ENCODE data around the gene ST3GAL3.

The ST3GAL3 gene

DNA sequence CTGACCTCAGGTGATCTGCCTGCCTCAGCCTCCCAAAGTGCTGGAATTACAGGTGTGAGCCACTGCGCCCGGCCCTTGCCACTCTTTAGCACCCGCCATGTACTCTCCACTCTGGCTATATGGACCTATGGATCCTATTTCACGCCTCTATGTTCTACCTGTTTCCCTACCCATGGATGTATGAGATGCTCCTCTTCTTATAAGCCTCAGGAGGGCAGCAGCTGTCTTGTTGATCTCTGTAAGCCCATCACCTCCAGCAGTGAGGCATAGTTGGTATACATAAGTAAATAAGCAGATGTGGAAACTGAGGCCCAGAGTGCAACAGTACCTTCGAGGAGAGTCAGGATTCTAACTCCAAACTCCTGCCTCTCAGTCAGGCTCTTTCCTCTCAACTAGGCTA, 201.5 kb downstream of the ST3GAL3 start:
- no peak for DNase-seq (ENCODE audit: low read depth in 1 of 2, low spot score in 1 of 2)

DNA sequence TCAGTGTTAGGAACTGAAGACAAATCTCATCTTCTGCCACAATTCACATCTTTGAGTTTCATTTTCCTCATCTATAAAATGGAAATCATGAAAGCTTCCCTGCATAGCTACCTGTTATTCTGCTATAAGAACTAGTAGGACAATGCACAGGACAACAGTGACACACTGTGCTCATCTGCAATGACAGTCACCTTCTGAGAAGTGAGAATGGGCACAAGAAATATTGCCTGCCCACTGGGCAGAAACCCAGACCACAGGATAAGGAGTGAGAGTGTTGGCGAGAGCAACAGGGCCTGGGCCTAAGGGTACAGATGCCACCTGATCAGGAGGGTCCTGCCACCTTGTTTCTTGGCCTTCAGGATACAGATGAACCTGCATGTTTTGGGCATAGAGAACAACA, 203.0 kb downstream of the ST3GAL3 start:
- DNase-seq (ENCODE audit: low read depth in 1 of 2, low spot score in 1 of 2) = no peak

DNA sequence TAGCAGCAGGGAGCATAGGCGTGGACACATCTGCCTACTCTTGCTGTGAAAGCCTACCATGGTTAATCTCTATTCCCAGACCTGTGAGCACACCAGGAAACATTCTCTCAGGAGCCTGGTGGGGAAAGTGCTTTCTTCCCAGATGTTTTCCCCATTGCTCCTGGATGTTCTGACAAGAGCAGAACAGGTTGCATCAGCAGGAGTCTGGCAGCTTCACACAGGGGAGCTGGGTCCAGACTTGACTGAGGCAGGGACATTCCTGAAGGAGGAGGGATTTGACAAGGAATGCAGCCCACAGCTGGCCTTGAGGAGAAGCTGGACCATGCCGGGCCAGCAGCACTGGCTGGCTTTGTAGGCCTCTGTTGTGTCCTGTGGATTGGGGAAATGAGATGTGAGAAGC, 205.3 kb downstream of the ST3GAL3 start:
- DNase-seq (ENCODE audit: low read depth in 1 of 2, low spot score in 1 of 2) = no peak

DNA sequence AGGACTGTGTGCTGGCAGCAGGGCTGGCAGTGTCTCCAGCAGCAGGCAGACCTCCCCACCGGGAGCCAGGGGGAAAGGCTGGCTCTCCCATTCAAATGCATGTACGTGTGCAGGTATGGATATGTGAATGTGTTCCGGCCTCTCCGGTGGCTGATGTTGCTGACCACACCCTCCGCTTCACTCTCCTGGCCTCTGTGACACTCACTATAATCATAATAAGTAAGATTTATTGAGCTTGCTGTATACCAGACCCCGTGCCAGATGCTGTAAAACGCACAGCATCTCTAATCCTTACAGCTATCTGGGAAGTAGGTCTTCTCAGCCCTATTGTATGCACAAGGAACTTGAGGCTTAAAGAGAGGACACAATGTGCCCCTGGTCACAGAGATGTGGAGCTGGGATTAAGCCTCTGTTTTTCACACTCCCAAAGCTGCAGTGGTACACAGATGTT, 205.7 kb downstream of the ST3GAL3 start:
- no peak for DNase-seq (ENCODE audit: low read depth in 1 of 2, low spot score in 1 of 2)

DNA sequence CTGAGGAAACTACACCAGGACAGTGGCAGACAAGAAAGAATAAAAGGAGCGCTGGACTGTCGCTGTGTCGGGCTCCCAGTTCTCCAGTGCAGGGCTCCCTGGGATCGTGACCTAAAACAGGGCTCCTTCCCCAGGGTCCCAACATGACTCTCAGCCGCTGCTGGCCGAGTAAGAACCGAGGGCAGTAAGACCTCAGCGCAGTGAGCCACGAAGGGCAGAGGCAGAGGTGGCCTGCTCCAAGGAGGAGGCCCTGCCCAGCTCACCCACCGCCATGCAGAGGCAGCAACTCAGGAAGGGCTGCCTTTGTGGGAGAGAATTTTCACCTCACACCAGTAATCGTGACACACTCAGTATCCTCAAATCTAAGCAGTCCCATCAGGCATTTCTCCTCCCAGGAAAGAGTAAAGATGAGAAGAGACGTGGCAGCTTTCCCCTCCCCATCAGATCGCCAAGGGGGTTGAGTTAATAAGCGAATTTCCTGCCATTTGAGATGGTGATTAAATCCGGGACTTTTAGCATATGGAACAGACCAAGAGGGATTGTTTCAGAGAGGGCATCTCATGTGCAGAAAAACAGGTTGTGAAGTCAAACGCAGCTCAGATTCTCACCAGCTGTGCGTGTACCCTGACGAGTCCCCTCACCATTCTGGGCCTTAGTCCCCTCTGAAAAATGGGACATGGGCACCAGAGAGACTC, 206.5 kb downstream of the ST3GAL3 start:
- no peak for DNase-seq (ENCODE audit: low read depth in 1 of 2, low spot score in 1 of 2)

DNA sequence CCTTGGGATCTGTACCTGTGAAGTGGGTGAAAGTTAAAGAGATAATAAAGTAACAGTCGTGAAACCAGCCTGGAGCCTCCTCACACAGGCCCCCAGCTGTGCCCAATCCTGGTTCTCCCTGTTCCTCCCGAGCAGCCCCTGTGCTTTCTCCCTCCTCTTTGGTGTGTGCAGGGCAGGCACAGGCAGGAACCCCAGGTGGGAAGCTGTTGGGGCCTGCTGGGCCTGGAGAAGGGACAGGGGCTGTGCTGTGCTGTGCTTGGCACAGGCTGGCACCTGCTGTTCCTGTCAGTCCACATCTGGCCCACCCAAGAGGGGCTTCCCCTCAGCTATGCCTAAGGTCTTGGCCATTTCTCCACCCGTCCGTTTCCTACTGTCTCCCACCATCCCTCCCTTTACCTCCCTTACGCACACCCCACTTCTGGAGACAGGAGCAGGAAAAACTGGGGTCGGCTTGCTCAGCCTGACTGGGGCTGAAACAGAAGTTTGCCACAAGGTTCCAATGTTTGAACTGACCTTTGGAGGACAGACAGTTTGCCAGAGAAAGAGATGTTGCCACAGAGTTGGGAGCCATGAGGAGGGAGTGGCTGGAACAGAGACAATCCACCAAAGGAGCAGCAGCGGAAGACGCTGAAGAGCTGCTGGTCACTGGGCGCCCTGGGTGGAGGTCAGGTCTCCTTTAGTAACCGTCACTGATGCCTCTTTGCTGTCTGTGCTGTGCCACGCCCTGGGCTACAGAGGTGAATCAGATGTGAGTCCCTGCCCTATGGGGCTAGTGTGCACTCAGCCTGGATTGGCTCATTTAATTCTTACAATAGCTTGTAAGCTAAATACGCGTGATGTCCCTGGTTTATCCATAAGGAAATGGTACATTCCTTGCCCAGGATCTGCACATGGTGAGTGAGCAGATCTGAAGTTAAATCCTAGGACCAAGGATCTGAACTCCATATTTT, 207.5 kb downstream of the ST3GAL3 start:
- DNase-seq (ENCODE audit: low read depth in 1 of 2, low spot score in 1 of 2) = no peak

DNA sequence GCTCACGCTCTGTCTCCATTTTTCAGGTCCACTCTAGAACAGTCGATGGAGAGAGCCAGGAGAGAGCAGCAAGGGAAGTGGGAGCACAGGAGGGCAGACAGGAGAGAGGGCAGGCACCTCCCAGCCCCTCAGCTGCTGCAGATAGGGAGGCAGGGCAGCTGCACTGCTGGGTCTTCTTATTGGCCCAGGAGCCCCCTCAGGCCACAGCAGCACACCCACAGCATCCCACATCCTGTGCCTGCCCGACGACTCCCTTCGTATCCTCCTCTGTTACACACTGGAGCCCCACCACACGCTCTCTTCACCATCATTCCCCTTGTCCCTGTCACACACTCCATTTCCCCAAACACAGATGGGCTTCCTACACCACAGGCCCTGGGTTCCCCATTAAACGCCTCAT, 212.6 kb downstream of the ST3GAL3 start:
- DNase-seq (ENCODE audit: low read depth in 1 of 2, low spot score in 1 of 2) = no peak

DNA sequence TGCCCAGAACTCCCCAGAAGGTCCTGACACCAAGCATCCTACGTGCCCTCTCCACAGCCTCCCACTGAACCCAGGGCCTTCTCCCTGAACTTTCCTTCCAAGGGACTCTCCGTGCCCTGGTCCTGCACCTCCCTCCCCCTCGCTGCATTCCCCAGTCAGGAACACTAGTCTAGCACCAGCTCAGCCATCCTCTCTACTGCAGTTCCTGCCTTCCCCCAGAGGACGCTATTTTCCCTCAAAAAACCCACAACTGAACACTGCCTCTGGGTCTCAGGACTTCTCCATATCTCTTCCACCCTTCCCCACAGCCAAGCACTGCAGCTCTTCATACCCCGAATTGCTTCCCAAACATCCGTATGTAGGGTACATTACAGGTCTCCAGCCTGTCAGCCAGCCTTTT, 213.7 kb downstream of the ST3GAL3 start:
- DNase-seq (ENCODE audit: low read depth in 1 of 2, low spot score in 1 of 2) = no peak

DNA sequence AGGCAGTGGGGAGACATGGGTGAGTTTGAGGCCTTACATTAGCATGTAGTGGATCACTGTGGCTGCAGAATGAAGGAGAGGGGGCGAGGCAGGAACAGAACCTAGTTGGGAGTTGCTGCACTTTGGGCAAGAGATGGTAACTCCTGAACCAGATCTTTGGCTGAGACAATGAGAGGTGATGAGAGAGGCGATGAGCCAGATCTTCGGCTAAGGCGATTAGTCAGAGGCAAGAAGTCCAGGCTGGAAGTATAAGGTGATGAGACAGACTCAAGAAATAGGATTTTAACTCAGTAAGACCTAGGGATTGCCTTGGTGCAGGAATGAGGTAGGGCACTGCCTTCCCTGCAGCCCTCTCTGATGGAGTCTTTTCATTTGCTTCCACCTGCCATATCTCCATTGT, 217.2 kb downstream of the ST3GAL3 start:
- DNase-seq (ENCODE audit: low read depth in 1 of 2, low spot score in 1 of 2) = no peak

DNA sequence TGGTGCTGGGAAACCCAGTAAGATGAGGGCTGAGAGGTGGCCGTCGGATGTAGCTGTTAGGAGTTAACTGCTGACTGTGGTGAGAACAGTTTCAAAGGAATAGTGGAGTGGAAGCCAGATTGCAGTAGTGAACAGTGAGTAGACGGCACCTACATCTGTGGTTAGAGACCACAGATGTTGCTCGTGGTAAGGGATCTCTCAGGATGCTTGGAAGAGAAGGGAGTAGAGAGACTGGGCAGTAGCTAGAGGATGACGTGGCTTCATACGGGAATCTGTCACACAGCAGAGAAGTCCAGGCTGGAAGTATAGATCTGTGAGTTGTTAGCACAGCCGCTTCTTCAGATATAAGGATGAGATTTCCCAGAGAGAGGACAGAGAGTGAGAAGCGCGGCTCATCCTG, 218.5 kb downstream of the ST3GAL3 start:
- no peak for DNase-seq (ENCODE audit: low read depth in 1 of 2, low spot score in 1 of 2)

DNA sequence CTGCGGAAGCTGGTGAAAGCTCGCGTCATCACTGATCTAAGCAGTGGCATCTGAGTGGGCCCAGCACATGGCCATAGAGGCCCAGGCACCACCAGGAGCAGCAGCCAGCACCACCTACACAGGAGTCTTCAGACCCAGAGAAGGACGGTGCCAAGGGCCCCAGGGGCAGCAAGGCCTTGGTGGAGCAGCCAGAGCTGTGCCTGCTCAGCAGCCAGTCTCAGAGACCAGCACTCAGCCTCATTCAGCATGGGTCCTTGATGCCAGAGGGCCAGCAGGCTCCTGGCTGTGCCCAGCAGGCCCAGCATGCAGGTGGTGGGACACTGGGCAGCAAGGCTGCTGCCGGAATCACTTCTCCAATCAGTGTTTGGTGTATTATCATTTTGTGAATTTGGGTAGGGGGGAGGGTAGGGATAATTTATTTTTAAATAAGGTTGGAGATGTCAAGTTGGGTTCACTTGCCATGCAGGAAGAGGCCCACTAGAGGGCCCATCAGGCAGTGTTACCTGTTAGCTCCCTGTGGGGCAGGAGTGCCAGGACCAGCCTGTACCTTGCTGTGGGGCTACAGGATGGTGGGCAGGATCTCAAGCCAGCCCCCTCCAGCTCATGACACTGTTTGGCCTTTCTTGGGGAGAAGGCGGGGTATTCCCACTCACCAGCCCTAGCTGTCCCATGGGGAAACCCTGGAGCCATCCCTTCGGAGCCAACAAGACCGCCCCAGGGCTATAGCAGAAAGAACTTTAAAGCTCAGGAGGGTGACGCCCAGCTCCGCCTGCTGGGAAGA, 223.0 kb downstream of the ST3GAL3 start:
- no peak for DNase-seq (ENCODE audit: low read depth in 1 of 2, low spot score in 1 of 2)

DNA sequence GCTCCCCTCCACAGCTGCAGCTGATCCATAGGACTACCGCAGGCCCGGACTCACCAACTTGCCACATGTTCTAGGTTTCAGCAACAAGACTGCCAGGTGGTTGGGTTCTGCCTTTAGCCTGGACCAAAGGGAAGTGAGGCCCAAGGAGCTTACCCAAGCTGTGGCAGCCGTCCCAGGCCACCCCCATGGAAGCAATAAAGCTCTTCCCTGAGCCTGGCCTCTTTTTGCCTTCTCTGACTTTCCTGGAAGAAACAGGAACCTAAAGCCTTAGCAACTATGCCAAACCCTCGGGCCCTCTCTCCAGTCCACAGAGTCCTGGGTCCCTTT, 223.6 kb downstream of the ST3GAL3 start:
- DNase-seq (ENCODE audit: low read depth in 1 of 2, low spot score in 1 of 2) = no peak

DNA sequence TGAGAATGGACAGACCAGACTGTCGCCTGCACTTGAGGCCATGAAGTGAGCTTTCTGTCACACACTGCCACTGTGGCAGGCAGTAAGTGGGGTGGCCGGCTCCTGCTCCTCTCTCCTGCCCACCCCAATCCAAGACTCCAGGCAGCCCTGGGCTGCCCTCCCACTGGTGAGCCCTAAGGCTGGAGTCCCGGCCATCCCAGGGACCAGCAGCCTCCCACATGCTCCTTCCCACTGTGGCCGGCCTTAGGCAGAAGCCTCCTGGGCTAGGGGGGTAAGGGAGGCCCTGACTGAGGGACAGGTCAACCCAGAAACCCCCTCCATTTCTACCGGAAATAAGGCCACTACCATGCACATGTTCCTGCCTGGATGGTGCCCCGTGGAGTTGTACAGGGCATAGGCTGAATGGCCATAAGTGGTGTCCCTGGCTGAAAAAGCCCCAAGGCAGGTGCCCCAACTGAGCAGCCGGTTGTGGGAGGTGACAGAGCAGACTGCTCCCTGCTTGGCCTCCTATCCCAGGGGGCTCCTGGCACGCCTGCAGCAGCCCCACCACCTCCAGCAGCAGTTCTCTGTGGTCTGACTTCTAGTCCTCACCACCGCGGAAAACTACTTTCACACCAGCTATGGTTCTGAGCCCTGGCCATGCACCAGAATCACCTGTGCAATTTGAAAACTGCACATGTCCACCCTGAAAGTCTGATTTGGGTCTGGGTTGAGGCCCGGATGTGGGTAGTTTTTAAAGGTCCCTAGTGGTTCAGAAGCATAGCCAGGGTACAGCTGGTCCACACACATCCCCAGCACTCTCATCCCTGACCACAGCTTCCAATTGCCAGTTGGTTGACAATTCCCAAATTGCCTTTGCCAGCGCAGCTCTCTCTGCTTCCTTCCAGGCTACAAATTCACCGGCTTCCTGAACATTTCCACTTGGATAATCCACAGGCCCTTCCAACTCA, 224.7 kb downstream of the ST3GAL3 start:
- no peak for DNase-seq (ENCODE audit: low read depth in 1 of 2, low spot score in 1 of 2)

DNA sequence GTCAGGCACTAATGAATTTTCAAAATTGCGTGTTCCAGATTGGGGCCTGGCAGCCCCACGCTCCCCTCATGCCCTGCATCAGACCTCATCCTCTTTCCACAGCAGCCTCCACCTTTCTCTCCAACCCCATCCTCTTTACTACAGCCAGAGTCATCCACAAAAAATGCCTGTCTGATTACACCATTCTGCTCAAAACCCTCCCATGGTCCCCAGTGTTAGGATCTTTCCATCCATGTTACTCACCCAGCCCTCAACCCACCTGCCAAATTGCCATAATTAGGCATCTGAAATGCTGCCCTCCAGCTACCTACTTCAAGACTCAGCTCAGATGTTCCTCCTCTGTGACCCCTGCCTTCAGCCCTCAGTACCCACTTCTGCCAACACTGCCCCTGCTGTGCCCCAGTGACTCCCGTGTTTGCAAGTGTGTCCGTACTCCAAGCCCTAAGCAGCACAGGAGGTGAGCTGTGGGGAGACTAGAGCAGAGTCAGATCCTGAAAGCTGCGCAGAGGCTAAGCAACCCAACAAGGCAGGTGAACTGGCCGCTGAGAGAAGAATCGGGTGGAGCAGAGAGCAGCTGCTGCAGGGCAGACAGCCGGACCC, 225.6 kb downstream of the ST3GAL3 start:
- DNase-seq (ENCODE audit: low read depth in 1 of 2, low spot score in 1 of 2) = no peak

DNA sequence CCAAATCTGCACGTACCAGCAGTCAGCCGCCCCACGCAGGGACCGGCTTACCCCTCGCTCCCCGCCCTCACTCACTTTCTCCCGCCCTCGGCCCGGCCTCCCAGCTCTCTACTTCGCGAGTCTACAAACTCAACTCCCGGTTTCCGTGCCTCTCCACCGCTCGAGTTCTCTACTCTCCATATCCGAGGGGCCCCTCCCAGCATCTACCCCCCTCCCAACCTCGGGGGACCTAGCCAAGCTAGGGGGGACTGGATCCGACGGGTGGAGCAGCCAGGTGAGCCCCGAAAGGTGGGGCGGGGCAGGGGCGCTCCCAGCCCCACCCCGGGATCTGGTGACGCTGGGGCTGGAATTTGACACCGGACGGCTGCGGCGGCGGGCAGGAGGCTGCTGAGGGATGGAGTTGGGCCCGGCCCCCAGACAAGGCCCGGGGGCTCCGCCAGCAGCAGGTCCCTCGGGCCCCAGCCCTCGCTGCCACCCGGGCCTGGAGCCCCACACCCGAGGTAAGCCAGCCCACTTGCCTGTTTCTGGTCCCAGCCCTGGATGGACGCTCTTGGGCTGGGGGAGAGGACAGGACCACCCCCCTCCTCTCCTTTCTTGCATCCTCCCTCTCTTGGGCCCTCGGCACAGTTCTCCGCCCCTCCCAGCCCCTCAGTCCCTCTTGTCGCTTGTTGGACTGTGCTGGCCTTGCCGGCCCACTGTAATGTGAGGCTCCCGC, 226.2 kb downstream of the ST3GAL3 start, which contains the start of gene ARTN:
TSS of gene ARTN (plus strand) at position 416 of the 715 bp plus-strand sequence. CDS start 1,856 bp downstream, outside the sequence.
- no peak for DNase-seq (ENCODE audit: low read depth in 1 of 2, low spot score in 1 of 2)

DNA sequence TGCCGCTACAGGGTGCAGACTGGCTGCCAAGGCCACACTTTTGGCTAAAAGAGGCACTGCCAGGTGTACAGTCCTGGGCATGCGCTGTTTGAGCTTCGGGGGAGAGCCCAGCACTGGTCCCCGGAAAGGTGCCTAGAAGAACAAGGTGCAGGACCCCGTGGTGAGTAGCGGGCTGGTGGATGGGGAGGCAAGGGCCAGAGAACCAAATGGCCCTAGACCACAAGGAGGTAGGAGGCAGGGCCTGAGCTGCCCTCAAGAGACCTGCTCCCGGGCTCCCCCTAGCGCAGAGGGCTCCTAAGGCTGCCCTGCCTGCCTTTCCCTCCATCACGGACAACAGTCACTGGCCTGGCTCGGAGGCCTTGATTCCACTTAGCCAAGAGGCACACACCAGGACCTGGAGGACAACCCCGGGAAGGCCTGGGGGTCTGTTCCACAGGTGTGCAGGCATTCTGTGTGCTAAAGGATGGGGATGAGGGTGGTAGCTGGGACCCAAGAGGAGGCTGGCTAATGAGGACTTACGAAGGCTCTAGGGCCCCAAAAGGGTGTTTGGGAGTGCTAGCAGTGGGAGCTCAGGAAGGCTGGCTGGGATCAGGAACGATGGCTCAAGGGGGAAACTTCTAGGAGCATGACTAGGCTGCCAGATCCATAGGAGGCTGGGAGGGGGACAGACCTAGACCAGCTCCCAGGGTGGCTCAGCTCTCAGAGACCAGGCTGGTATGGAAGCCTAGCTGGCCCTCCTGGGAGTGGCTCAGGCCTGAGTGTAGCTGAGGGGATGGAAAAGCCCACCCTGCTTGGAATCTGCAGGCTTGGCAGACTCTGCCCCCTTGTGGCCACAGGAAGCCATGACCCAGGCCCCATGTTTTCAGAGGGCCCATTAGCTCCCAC, 227.0 kb downstream of the ST3GAL3 start:
- peak in 1 of 2 donors; percentile 40 for DNase-seq (ENCODE audit: low read depth in 1 of 2, low spot score in 1 of 2)

DNA sequence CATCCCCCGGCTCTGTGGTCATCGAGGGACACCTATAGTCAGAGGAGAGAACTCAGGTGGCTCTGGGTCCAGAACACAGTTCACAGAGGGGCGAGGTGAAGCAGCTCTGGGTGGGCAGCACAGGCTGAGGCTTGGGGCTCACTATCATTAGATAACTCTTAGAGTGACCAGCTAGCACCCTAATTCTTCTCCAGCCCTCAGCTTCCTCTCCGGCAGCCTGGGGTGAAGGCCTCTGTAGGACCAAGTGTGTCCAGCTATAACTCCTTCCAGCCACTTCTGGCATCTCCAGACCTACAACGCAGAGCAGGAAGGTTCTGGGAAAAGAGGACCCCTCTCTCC, 227.6 kb downstream of the ST3GAL3 start:
- no peak for DNase-seq (ENCODE audit: low read depth in 1 of 2, low spot score in 1 of 2)

DNA sequence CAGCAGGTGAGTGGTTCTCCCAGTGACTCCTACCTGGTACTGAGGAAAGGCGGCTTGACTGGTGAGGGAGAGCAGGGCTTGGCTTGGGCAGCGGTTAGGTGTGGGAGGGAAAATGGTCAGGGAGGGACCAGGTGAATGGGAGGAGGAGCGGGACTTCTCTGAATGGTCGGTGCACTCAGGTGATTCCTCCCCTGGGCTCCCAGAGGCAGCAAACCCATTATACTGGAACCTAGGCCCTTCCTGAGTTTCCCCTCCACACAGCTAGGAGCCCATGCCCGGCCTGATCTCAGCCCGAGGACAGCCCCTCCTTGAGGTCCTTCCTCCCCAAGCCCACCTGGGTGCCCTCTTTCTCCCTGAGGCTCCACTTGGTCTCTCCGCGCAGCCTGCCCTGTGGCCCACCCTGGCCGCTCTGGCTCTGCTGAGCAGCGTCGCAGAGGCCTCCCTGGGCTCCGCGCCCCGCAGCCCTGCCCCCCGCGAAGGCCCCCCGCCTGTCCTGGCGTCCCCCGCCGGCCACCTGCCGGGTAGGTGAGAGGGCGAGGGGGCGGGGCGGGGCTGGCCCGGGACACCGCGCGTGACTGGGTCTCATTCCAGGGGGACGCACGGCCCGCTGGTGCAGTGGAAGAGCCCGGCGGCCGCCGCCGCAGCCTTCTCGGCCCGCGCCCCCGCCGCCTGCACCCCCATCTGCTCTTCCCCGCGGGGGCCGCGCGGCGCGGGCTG, 228.5 kb downstream of the ST3GAL3 start:
- no peak for DNase-seq (ENCODE audit: low read depth in 1 of 2, low spot score in 1 of 2)

All from stimulated activated CD4-positive, alpha-beta T cell treated with anti-CD3 and anti-CD28 coated beads, Interleukin-15, amount 100 ng/mL, for 1 hour (primary cell).